HUES6 (cell line): ENCODE data around the gene SLC25A33.

Experiments used
- H3K27ac ChIP-seq: 2 replicates; pipeline ENCODE4 v1.7.0; 2013; ENCODE audit warnings: low read depth, mild to moderate bottlenecking, low read length, inconsistent platforms
- H3K27me3 ChIP-seq: 2 replicates; pipeline ENCODE4 v1.6.1; 2013; ENCODE audit warnings: low read length; ENCODE audit not compliant: control insufficient read depth, insufficient read depth
- H3K36me3 ChIP-seq: 2 replicates; pipeline ENCODE4 v1.6.1; 2013; ENCODE audit warnings: low read length; ENCODE audit not compliant: control insufficient read depth, insufficient read depth
- H3K4me1 ChIP-seq: 2 replicates; pipeline ENCODE4 v1.6.1; 2013; ENCODE audit warnings: low read length; ENCODE audit not compliant: control insufficient read depth, insufficient read depth
- H3K4me3 ChIP-seq: 2 replicates; pipeline ENCODE4 v1.5.1; 2013; ENCODE audit warnings: low read depth, low read length
- H3K9ac ChIP-seq: one replicate; pipeline ENCODE4 v1.6.1; 2013; ENCODE audit warnings: mild to moderate bottlenecking, low read length
- H3K9me3 ChIP-seq: 2 replicates; pipeline ENCODE4 v1.6.1; 2013; ENCODE audit warnings: low read depth, low read length; ENCODE audit not compliant: control insufficient read depth, insufficient read depth

The SLC25A33 gene

DNA sequence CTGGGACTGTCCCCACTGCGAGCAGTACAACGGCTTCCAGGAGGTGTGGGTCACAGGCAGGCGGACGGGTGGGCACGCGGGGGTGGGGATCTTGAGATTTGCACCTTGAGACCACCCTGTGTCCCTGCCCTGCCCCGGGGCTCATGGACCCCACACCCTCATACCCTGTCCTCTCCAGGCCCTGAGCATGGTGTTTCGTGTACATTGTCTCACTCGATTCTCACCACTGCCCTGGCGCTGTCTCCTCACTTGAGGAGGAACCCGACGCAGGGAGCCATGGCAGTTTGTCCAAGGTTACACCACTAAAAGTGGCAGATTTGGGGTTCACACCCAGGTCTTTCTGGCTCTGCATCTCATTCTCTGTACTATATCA lies 56.7 kb downstream of the SLC25A33 start:
- Histone ChIP-seq H3K9me3 (no peaks in the 10 kb centered on the region), H3K36me3 (peaks cover 34% of the 10 kb centered on the region), H3K4me1 (peaks cover 34% of the 10 kb centered on the region), H3K9ac (no peak overlapping the region), H3K4me3 (no peak overlapping the region), H3K27ac (no peak overlapping the region), H3K27me3 (no peaks in the 10 kb centered on the region)

GRCh38 chr1:9596415-9597123 lies 57.3 kb downstream of the SLC25A33 start:
- no peak overlapping the region for H3K27ac ChIP-seq
- H3K9ac ChIP-seq = no peak overlapping the region
- H3K4me3 ChIP-seq = no peak overlapping the region
- H3K36me3 ChIP-seq = peaks cover 41% of the 10 kb centered on the region
- peaks cover 28% of the 10 kb centered on the region for H3K4me1 ChIP-seq
- no peaks in the 10 kb centered on the region for H3K9me3 ChIP-seq
- no peaks in the 10 kb centered on the region for H3K27me3 ChIP-seq

GRCh38 chr1:9597361-9598315 lies 58.4 kb downstream of the SLC25A33 start:
- Histone ChIP-seq H3K9ac (no peak overlapping the region), H3K4me3 (no peak overlapping the region), H3K27ac (no peak overlapping the region), H3K4me1 (peaks cover 17% of the 10 kb centered on the region), H3K36me3 (peaks cover 51% of the 10 kb centered on the region), H3K9me3 (no peaks in the 10 kb centered on the region), H3K27me3 (no peaks in the 10 kb centered on the region)

GRCh38 chr1:9598316-9598700 lies 59.0 kb downstream of the SLC25A33 start:
- H3K4me1 ChIP-seq = peaks cover 11% of the 10 kb centered on the region
- no peak overlapping the region for H3K4me3 ChIP-seq
- H3K27me3 ChIP-seq = no peaks in the 10 kb centered on the region
- H3K27ac ChIP-seq = no peak overlapping the region
- H3K9ac ChIP-seq = no peak overlapping the region
- peaks cover 57% of the 10 kb centered on the region for H3K36me3 ChIP-seq
- H3K9me3 ChIP-seq = no peaks in the 10 kb centered on the region

DNA sequence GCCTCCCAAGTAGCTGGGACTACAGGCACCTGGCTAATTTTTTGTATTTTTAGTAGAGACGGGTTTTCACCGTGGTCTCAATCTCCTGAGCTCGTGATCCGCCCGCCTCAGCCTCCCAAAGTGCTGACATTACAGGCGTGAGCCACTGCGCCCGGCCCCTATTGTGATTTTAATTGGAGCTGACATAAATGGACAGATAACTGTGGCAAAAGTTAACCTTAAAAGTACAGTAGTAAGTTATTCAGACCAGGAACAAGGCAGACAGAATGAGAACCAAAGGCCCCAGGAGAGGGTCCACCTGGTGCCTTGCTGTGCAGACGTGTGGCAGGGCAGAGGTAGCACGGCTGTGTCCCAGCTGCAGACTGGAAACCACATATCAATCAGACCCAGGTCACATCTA lies 60.5 kb downstream of the SLC25A33 start:
- no peak overlapping the region for H3K27ac ChIP-seq
- H3K4me1 ChIP-seq = no peaks in the 10 kb centered on the region
- peaks cover 70% of the 10 kb centered on the region for H3K36me3 ChIP-seq
- no peaks in the 10 kb centered on the region for H3K27me3 ChIP-seq
- H3K9ac ChIP-seq = no peak overlapping the region
- no peak overlapping the region for H3K4me3 ChIP-seq
- no peaks in the 10 kb centered on the region for H3K9me3 ChIP-seq

DNA sequence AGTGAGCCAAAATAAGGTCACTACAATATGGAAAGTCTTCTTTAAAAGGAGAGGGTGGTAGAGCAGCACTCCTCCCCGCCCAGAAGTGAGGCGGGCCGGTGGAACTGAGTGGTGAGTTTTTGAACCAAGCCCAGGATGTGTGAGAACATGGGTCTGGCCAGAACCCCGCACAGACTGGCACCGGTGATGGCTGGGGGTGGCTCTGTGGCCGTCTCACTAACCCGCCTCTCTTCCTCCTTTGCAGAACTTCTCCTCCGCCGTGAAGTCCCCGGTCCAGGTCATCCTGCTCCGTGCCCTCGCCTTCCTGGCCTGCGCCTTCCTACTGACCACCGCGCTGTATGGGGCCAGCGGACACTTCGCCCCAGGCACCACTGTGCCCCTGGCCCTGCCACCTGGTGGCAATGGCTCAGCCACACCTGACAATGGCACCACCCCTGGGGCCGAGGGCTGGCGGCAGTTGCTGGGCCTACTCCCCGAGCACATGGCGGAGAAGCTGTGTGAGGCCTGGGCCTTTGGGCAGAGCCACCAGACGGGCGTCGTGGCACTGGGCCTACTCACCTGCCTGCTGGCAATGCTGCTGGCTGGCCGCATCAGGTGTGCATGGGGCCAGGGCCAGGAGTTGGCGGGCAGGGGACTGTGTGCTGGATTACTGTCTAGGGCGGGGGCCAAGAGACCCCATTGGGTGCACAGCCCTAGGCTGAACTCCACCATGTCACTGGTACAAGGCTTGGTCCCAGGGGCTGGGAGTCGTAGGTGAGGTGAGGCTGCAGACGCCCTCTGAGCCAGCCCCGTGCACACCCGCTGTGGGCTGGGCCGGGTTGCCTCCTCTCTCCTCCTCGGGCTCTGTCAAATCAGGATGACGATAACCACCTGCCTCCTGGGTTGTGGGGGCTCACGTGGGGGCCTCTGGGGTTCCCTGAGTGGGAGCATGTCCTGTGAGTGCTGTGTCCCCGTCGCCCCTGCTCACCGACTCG lies 61.9 kb downstream of the SLC25A33 start:
- Histone ChIP-seq H3K9me3 (no peaks in the 10 kb centered on the region), H3K27ac (no peak overlapping the region), H3K36me3 (peaks cover 84% of the 10 kb centered on the region), H3K27me3 (no peaks in the 10 kb centered on the region), H3K9ac (no peak overlapping the region), H3K4me3 (no peak overlapping the region), H3K4me1 (no peaks in the 10 kb centered on the region)

GRCh38 chr1:9601942-9602793 lies 62.9 kb downstream of the SLC25A33 start:
- Histone ChIP-seq H3K9me3 (no peaks in the 10 kb centered on the region), H3K27ac (no peak overlapping the region), H3K27me3 (no peaks in the 10 kb centered on the region), H3K4me1 (no peaks in the 10 kb centered on the region), H3K4me3 (no peak overlapping the region), H3K36me3 (peaks cover 81% of the 10 kb centered on the region), H3K9ac (no peak overlapping the region)

DNA sequence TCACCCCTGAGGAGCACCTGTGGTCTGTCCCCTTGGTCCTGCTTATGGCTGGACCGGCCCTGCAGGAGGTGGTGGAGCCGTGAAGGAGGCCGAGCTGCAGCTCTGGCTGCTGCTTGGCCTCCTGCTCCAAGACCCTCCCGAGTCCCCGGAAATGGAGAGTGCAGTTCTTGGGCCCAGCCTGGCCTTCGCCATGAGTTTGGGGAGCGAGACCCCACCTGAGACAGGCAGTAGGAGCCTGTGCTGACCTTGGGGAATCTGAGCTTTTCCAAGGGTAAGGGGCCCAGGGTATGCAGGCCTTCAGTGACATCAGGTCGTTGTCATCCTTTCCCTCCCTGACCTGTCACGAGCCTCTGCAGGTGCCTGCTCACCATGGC lies 63.5 kb downstream of the SLC25A33 start:
- Histone ChIP-seq H3K27me3 (no peaks in the 10 kb centered on the region), H3K9me3 (no peaks in the 10 kb centered on the region), H3K4me1 (no peaks in the 10 kb centered on the region), H3K9ac (no peak overlapping the region), H3K4me3 (no peak overlapping the region), H3K36me3 (peaks cover 81% of the 10 kb centered on the region), H3K27ac (no peak overlapping the region)

DNA sequence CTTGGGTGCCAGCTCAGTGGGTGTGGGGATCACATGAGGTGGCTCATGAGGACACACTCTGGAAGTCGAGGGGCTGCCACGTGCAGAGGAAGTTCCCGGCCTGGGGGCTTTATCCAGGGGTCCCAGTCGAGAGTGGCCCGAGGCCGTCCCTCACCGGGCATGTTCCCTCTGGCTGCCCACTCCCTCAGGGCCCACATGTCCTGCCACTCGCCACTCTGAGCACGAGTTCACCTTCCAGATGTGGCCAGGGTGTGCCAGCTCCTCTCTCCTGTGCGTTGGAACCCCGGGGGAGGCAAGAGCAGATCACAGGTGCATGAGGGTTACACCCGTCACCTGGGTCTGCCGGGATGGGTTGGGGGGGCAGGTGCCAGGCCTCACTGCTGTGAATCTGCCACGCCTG lies 64.0 kb downstream of the SLC25A33 start:
- Histone ChIP-seq H3K9ac (no peak overlapping the region), H3K4me3 (no peak overlapping the region), H3K4me1 (no peaks in the 10 kb centered on the region), H3K27ac (no peak overlapping the region), H3K27me3 (no peaks in the 10 kb centered on the region), H3K36me3 (peaks cover 80% of the 10 kb centered on the region), H3K9me3 (no peaks in the 10 kb centered on the region)
